ENCODE measurements around the gene EFHC2.
A peak's percentile ranks its signal among the peaks of the same experiment; 100 is the strongest.

EFHC2 gene, protein sequence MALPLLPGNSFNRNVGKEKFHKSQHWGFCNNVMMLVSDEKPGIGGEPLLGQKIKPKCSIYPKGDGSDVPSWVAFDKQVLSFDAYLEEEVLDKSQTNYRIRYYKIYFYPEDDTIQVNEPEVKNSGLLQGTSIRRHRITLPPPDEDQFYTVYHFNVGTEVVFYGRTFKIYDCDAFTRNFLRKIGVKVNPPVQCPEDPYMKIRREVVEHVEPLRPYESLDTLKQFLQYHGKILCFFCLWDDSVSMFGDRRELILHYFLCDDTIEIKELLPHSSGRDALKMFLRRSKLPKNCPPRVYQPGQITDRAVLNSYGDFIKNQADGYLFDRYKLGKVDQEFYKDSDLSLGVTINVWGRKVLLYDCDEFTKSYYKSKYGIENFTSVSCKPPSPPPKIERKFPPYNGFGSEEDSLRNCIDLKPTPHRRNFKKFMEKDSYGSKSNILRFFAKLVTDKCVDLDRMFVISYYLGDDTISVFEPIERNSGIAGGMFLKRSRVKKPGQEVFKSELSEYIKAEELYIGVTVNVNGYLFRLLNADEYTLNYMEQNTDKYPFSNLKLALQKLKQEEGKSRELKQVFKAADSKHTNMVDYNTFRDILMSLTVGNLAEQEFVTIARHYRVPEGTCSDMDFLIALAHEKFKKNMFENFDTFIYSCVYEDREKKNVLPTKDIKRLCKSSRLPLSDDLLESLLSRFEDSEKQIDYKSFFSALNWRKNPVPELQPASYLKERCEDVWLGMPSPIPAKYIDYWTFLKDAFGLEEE

DNA sequence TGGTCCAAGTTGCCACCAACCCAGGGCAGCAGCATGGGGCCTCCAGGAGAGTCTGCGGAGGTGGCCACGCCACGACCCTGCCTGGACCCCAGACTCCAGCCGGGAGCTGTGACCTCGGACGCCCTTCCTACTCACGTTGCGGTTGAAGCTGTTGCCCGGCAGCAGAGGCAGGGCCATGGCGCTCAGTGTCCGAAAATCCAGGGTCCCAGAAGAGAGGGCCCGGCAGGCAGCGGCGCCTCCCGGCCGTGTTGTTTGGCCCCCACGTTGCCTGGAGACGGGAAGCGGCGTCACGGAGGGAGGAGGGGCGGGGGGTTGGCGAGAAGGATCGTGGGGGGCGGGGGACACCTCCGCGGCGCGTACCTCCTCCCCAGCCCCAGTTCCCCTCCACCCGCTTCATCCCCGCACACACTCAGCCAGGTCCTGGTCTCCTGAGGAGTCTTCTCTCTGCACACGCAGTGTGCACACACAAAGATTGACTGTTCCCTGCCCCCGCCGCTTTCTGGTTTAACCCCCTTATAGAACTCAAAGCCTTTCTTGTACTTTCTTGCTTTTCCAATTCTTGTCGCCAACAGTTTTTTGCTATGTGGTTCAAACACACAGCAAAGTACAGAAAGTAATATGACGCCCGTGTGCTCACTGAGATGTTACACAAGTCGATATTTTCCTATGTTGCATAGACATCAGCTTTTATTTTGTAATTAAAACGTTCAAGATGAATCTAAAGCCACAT is at the start of gene EFHC2:
EFHC2 (minus strand) TSS at position 261 of the 730 bp plus-strand sequence; CDS start at position 177, 84 bp downstream.
- H3K9ac ChIP-seq (ENCODE audit: low read depth, low read length), result no peak within 1 kb of the TSS
- H3K4me3 ChIP-seq (ENCODE audit: low read depth, low read length), result peak within 1 kb of the TSS; percentile 46
- no peaks in the 10 kb centered on the region for H3K9me3 ChIP-seq (ENCODE audit: control insufficient read depth, insufficient read depth, low read length)
- no peaks in the 10 kb centered on the region for H3K36me3 ChIP-seq (ENCODE audit: control insufficient read depth, insufficient read depth, low read length)
- H3K4me1 ChIP-seq (ENCODE audit: control insufficient read depth, insufficient read depth, low read length), result peaks cover 5% of the 10 kb centered on the region
- no peaks in the 10 kb centered on the region for H3K27me3 ChIP-seq (ENCODE audit: control insufficient read depth, insufficient read depth, low read length)

DNA sequence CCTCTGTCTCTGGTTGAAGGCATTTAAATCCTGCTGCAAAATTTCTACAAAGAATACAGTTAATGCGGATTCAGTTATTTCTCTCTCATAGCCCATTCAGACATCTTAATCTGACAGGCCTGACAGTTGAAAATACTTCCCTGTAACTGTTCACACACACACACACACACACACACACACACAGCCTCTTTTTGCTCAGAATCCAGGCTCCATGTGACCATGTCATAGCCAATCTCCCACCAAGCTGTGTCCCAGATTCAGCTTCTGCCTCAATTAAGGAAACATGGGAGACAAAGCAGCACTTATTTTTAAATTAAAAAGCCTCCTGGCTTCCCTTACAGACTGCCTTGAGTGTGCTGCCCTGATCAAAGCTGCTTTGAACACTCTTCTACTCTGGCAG is 49.3 kb upstream of the EFHC2 start:
- H3K9ac ChIP-seq (ENCODE audit: low read depth, low read length), result no peak overlapping the region
- H3K27me3 ChIP-seq (ENCODE audit: control insufficient read depth, insufficient read depth, low read length), result no peaks in the 10 kb centered on the region
- no peaks in the 10 kb centered on the region for H3K9me3 ChIP-seq (ENCODE audit: control insufficient read depth, insufficient read depth, low read length)
- H3K36me3 ChIP-seq (ENCODE audit: control insufficient read depth, insufficient read depth, low read length), result no peaks in the 10 kb centered on the region
- H3K4me3 ChIP-seq (ENCODE audit: low read depth, low read length), result no peak overlapping the region
- H3K4me1 ChIP-seq (ENCODE audit: control insufficient read depth, insufficient read depth, low read length), result no peaks in the 10 kb centered on the region

DNA sequence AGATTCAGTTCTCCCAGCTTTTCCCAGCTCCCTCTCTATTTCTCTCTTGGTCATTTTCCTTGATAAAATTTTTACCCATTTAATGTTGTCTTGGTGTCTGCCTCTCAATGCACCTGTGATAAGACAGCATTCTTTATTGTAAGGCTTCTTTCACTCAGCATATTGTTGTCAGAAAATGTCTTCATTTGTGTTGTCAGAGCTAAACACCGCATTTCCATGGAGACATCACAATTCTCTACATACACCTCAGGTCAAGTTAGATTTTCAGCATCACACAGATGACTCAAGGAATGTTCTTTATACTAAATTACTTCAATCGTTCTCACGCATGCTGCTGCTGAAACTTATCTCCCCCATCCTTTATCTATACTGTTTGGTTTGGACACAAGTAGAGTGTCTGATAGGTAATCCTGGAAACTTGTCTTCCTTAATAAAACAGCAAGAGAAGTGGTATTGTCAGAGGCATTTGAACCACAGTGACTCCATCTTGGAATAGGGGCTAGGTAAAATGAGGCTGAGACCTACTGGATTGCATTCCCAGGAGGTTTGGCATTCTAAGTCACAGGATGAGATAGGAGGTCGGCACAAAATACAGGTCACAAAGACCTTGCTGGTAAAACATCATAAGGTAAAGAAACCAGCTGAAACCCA is 41.3 kb upstream of the EFHC2 start:
- Histone ChIP-seq H3K9me3 (ENCODE audit: control insufficient read depth, insufficient read depth, low read length) (peaks cover 4% of the 10 kb centered on the region), H3K27me3 (ENCODE audit: control insufficient read depth, insufficient read depth, low read length) (no peaks in the 10 kb centered on the region), H3K9ac (ENCODE audit: low read depth, low read length) (no peak overlapping the region), H3K4me1 (ENCODE audit: control insufficient read depth, insufficient read depth, low read length) (no peaks in the 10 kb centered on the region), H3K36me3 (ENCODE audit: control insufficient read depth, insufficient read depth, low read length) (no peaks in the 10 kb centered on the region), H3K4me3 (ENCODE audit: low read depth, low read length) (no peak overlapping the region)

DNA sequence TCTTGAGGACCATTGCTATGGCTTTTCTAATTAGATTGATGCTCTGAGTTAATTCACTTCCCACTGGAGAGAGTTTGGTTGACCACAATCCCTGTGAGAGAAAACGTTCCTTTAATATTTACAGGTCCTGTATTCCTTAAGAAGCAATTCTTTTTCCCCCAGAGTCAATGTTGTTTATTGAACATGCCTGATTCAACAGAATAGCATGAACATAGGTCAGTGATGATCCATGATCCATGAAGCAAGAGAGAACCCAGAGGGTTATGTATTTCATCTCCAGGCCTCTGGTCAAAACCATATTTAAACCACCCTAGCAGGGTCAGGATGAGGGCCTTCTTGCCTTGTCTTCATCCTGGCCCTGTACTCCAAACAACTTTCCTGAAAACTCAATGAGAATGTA is 39.4 kb upstream of the EFHC2 start:
- Histone ChIP-seq H3K9ac (ENCODE audit: low read depth, low read length) (no peak overlapping the region), H3K36me3 (ENCODE audit: control insufficient read depth, insufficient read depth, low read length) (no peaks in the 10 kb centered on the region), H3K9me3 (ENCODE audit: control insufficient read depth, insufficient read depth, low read length) (peaks cover 4% of the 10 kb centered on the region), H3K4me3 (ENCODE audit: low read depth, low read length) (no peak overlapping the region), H3K4me1 (ENCODE audit: control insufficient read depth, insufficient read depth, low read length) (no peaks in the 10 kb centered on the region), H3K27me3 (ENCODE audit: control insufficient read depth, insufficient read depth, low read length) (no peaks in the 10 kb centered on the region)

DNA sequence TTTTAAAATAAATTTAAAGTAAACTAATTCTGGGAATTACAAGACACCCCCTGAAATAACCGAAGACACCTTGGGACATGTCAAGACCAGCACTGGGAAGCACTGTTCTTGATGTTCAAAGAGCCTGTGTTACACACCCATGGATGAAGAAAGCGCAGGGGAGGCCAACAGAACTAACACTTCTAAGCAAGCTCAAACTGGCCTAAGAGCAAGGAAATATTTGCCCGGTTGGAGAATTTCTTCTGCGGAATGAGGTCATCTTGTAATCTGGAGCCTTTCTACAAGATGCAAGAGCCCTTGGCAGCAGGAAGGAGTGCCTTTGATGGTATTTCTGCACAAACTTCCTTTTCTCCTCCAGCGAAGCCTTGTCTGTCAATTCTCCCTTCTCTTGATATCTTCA is 9.3 kb upstream of the EFHC2 start:
- no peaks in the 10 kb centered on the region for H3K4me1 ChIP-seq (ENCODE audit: control insufficient read depth, insufficient read depth, low read length)
- H3K36me3 ChIP-seq (ENCODE audit: control insufficient read depth, insufficient read depth, low read length), result no peaks in the 10 kb centered on the region
- no peak overlapping the region for H3K4me3 ChIP-seq (ENCODE audit: low read depth, low read length)
- no peak overlapping the region for H3K9ac ChIP-seq (ENCODE audit: low read depth, low read length)
- no peaks in the 10 kb centered on the region for H3K9me3 ChIP-seq (ENCODE audit: control insufficient read depth, insufficient read depth, low read length)
- H3K27me3 ChIP-seq (ENCODE audit: control insufficient read depth, insufficient read depth, low read length), result no peaks in the 10 kb centered on the region

DNA sequence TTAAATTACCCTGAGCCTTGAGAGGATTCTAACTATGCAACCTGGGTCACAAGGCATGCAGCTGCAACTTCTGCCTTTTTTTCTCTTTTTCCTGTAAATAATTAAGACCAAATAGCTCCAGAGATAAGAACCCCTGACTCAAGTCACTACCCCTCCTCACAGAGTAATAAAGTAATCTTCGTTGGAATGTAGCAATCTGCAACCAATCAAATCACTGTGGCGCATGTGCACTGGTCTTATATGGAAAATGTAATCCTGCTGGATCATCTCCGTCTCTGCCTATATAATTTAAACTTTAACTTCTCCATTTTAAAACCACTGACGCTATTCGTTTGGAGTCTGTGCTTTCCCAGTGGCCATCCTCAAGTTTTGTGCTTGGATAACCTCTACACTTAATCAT is 6.1 kb upstream of the EFHC2 start:
- no peaks in the 10 kb centered on the region for H3K36me3 ChIP-seq (ENCODE audit: control insufficient read depth, insufficient read depth, low read length)
- H3K27me3 ChIP-seq (ENCODE audit: control insufficient read depth, insufficient read depth, low read length), result no peaks in the 10 kb centered on the region
- H3K9me3 ChIP-seq (ENCODE audit: control insufficient read depth, insufficient read depth, low read length), result no peaks in the 10 kb centered on the region
- H3K9ac ChIP-seq (ENCODE audit: low read depth, low read length), result no peak overlapping the region
- no peaks in the 10 kb centered on the region for H3K4me1 ChIP-seq (ENCODE audit: control insufficient read depth, insufficient read depth, low read length)
- no peak overlapping the region for H3K4me3 ChIP-seq (ENCODE audit: low read depth, low read length)

DNA sequence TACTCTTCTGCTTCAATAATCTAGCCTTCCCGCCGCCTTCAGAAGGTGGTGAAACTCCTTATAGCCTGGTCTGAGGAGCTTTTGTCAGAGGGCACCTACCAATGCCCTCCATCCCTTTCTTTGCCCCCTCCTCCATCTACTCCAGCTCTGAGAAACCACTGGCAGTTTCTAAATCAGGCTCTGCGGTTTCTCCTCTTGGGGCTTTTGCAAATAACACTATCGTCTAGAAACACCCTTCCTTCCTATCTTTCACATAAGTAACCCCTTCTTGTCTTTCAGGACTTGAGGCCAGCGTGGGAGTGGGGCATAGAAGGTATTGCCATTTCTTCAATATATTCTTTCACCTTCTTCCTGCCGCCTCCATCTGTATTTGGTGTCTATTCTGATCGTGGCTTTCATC is 1.2 kb upstream of the EFHC2 start:
- Histone ChIP-seq H3K4me1 (ENCODE audit: control insufficient read depth, insufficient read depth, low read length) (peaks cover 2% of the 10 kb centered on the region), H3K9me3 (ENCODE audit: control insufficient read depth, insufficient read depth, low read length) (no peaks in the 10 kb centered on the region), H3K9ac (ENCODE audit: low read depth, low read length) (no peak overlapping the region), H3K4me3 (ENCODE audit: low read depth, low read length) (peak overlapping the region; percentile 5), H3K27me3 (ENCODE audit: control insufficient read depth, insufficient read depth, low read length) (no peaks in the 10 kb centered on the region), H3K36me3 (ENCODE audit: control insufficient read depth, insufficient read depth, low read length) (no peaks in the 10 kb centered on the region)

DNA sequence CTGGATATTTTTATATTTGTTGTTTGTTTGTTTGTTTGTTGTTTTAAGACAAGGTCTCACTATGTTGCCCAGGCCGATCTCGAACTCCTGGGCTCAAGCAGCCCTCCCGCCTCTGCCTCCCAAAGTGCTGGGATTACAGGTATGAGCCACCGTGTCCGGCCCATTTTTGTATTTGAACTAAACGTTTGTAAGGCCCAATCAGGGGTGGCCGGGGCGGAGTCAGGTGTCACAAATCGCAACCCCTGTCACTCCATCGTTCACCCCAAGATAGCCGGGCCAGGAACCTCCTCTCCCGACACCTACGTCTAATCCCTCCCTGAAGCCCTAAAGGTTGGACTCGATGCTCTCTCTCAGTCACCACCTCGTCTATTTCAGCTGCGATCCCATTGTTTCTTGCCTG is 722 bp upstream of the EFHC2 start:
- H3K27me3 ChIP-seq (ENCODE audit: control insufficient read depth, insufficient read depth, low read length), result no peaks in the 10 kb centered on the region
- H3K4me3 ChIP-seq (ENCODE audit: low read depth, low read length), result peak overlapping the region; percentile 46
- no peaks in the 10 kb centered on the region for H3K36me3 ChIP-seq (ENCODE audit: control insufficient read depth, insufficient read depth, low read length)
- peaks cover 5% of the 10 kb centered on the region for H3K4me1 ChIP-seq (ENCODE audit: control insufficient read depth, insufficient read depth, low read length)
- no peak overlapping the region for H3K9ac ChIP-seq (ENCODE audit: low read depth, low read length)
- no peaks in the 10 kb centered on the region for H3K9me3 ChIP-seq (ENCODE audit: control insufficient read depth, insufficient read depth, low read length)

DNA sequence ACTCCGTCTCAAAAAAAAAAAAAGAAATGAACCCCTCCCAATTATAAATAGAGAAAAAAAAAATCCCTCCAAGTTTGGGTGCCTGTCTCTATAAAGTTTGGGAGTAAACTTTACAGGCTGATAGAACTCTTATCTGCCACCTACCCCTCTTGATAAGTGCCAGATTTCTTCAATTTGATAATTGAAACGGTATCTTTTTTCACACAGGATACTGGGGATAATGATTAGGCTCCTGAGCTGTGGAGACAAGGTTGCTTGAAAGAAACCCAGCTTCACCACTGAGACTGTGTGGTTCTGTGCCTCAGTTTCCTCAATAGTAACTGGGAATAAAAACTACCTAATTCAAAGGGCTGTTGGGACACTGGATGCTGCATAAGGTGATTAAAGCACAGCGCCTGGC is 606 bp downstream of the EFHC2 start:
- peak overlapping the region; percentile 46 for H3K4me3 ChIP-seq (ENCODE audit: low read depth, low read length)
- H3K27me3 ChIP-seq (ENCODE audit: control insufficient read depth, insufficient read depth, low read length), result no peaks in the 10 kb centered on the region
- H3K36me3 ChIP-seq (ENCODE audit: control insufficient read depth, insufficient read depth, low read length), result no peaks in the 10 kb centered on the region
- peaks cover 5% of the 10 kb centered on the region for H3K4me1 ChIP-seq (ENCODE audit: control insufficient read depth, insufficient read depth, low read length)
- H3K9ac ChIP-seq (ENCODE audit: low read depth, low read length), result no peak overlapping the region
- no peaks in the 10 kb centered on the region for H3K9me3 ChIP-seq (ENCODE audit: control insufficient read depth, insufficient read depth, low read length)

DNA sequence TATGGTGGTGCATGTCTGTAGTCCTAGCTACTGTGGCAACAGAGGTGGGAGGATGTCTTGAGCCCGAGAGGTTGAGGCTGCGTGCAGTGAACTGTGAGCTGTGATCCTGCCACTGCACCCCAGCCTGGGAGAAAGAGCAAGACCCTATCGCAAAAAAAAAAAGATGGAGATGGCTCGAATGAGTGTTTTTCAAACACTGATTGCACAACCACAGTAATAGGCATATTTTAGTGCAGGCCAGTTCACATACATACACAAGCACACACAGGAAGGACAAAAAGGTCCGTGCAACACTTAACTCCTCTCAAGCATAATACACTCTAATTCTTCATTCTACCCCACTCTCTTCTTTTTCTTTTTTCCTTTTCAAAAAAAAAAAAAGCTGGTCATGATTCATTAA is 5.1 kb downstream of the EFHC2 start:
- H3K27me3 ChIP-seq (ENCODE audit: control insufficient read depth, insufficient read depth, low read length), result no peaks in the 10 kb centered on the region
- no peak overlapping the region for H3K4me3 ChIP-seq (ENCODE audit: low read depth, low read length)
- no peak overlapping the region for H3K9ac ChIP-seq (ENCODE audit: low read depth, low read length)
- no peaks in the 10 kb centered on the region for H3K36me3 ChIP-seq (ENCODE audit: control insufficient read depth, insufficient read depth, low read length)
- H3K9me3 ChIP-seq (ENCODE audit: control insufficient read depth, insufficient read depth, low read length), result no peaks in the 10 kb centered on the region
- H3K4me1 ChIP-seq (ENCODE audit: control insufficient read depth, insufficient read depth, low read length), result peaks cover 5% of the 10 kb centered on the region

DNA sequence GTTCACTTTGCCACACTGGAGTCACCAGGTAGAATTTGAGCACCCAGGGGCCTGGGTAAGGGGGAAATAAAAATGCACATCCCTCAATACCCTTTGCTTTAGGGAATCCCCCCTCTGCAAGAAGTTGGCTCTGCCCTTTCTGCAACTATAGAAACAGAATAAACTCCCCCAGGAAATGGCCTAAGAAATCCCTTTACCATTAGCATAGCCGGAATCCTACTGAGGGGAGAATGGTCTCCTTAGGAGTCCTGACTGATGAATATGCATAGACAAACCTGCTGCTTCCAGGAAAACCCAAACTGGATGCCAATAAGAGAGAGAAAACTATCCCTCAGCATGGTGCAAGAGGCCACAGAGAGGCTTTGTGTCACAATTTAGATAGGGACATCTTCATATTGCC is 11.0 kb downstream of the EFHC2 start:
- no peak overlapping the region for H3K9ac ChIP-seq (ENCODE audit: low read depth, low read length)

More for the DNA sequence above, 11.0 kb downstream of the EFHC2 start:
- Histone ChIP-seq H3K4me1 (ENCODE audit: control insufficient read depth, insufficient read depth, low read length) (no peaks in the 10 kb centered on the region), H3K36me3 (ENCODE audit: control insufficient read depth, insufficient read depth, low read length) (no peaks in the 10 kb centered on the region), H3K9me3 (ENCODE audit: control insufficient read depth, insufficient read depth, low read length) (no peaks in the 10 kb centered on the region), H3K27me3 (ENCODE audit: control insufficient read depth, insufficient read depth, low read length) (no peaks in the 10 kb centered on the region), H3K4me3 (ENCODE audit: low read depth, low read length) (no peak overlapping the region)
